HS-27A (cell line): ENCODE data around the gene PLD6.
"Not testable (repeated sequence)": the region's sequence is repeated elsewhere in the genome, so short reads cannot be mapped to it uniquely, and the experiment has no call there.

Experiments
- DNase-seq: peaks from one replicate; pipeline ENCODE4 v3.0.0-alpha.2; 2012; ENCODE audit warnings: low read depth, missing footprints

Gene PLD6

GRCh38 chr17:17175917-17176316 is 30.2 kb downstream of the PLD6 start:
- DNase-seq: no peak

GRCh38 chr17:17175340-17175739 is 30.8 kb downstream of the PLD6 start:
- DNase-seq: no peak

GRCh38 chr17:17173921-17174320 is 32.2 kb downstream of the PLD6 start:
- DNase-seq: no peak

GRCh38 chr17:17172990-17173389 is 33.1 kb downstream of the PLD6 start:
- no peak for DNase-seq

- no peak for DNase-seq
Measured at GRCh38 chr17:17172001-17172939, 33.9 kb downstream of the PLD6 start.

GRCh38 chr17:17171186-17171585 is 34.9 kb downstream of the PLD6 start:
- no peak for DNase-seq

GRCh38 chr17:17170346-17170985 is 35.7 kb downstream of the PLD6 start:
- DNase-seq: no peak

- no peak for DNase-seq
Measured at GRCh38 chr17:17169396-17169795, 36.7 kb downstream of the PLD6 start.

- no peak for DNase-seq
Measured at GRCh38 chr17:17168401-17168800, 37.7 kb downstream of the PLD6 start.

GRCh38 chr17:17167986-17168385 is 38.1 kb downstream of the PLD6 start:
- DNase-seq: no peak

GRCh38 chr17:17167356-17167755 is 38.8 kb downstream of the PLD6 start:
- no peak for DNase-seq

GRCh38 chr17:17166446-17166845 is 39.7 kb downstream of the PLD6 start:
- no peak for DNase-seq

GRCh38 chr17:17165666-17166308 is 40.3 kb downstream of the PLD6 start:
- no peak for DNase-seq

GRCh38 chr17:17164676-17165075 is 41.5 kb downstream of the PLD6 start:
- no peak for DNase-seq

GRCh38 chr17:17164156-17164555 is 42.0 kb downstream of the PLD6 start:
- DNase-seq: no peak

GRCh38 chr17:17161759-17162158 is 44.4 kb downstream of the PLD6 start:
- DNase-seq: no peak

- no peak for DNase-seq
Measured at GRCh38 chr17:17161121-17161520, 45.0 kb downstream of the PLD6 start.

GRCh38 chr17:17159571-17159970 is 46.6 kb downstream of the PLD6 start:
- DNase-seq: no peak

GRCh38 chr17:17158506-17158905 is 47.6 kb downstream of the PLD6 start:
- not testable (repeated sequence) for DNase-seq

- DNase-seq: no peak
Measured at GRCh38 chr17:17157041-17157440, 49.1 kb downstream of the PLD6 start.

GRCh38 chr17:17156511-17156910 is 49.6 kb downstream of the PLD6 start:
- DNase-seq: no peak

- no peak for DNase-seq
Measured at GRCh38 chr17:17156107-17156506, 50.0 kb downstream of the PLD6 start.

- DNase-seq: no peak
Measured at GRCh38 chr17:17155568-17155967, 50.6 kb downstream of the PLD6 start.
